A673 (cell line): Measurements from ENCODE around the gene VWA2. TPM values are rescaled to one million over a fixed set of nuclear protein-coding genes. Genes with fewer than 3 reads are reported as not detected.

ENCODE experiments used
- BruUV-seq: library from RNA; stranded (reverse); fragments of 400-500 nt; replicated peaks from 2 replicates; lab custom pipeline; 2021; lab: Mats Ljungman, UMichigan
- CTCF ChIA-PET: fragments of 300-600 bp; sonication (Branson Sonifier 250); formaldehyde crosslinking; loops from one replicate; lab custom pipeline; 2022; ENCODE audit warnings: antibody characterized with exemption; lab: Charles Lee
- POLR2A ChIA-PET: fragments of 300-600 bp; sonication (Branson Sonifier 250); formaldehyde crosslinking; loops from one replicate; lab custom pipeline; 2022; ENCODE audit warnings: antibody characterized with exemption; ENCODE audit not compliant: low non-redundant PET; lab: Charles Lee
- DNase-seq: peaks from one replicate; pipeline ENCODE4 v3.0.0-alpha.2; 2015; ENCODE audit warnings: low spot score
- H3K27ac ChIP-seq: fragments of 200-600 bp; sonication (generic); 2 replicates; pipeline ENCODE4 v1.5.1; 2016; ENCODE audit warnings: mixed run types, low read depth, mild to moderate bottlenecking, mixed read lengths, antibody characterized with exemption, low read length; ENCODE audit not compliant: poor library complexity, severe bottlenecking
- H3K27me3 ChIP-seq: fragments of 200-600 bp; sonication (generic); replicated peaks from 2 replicates; pipeline ENCODE4 v1.6.1; 2017; ENCODE audit warnings: mixed run types, low read depth, mild to moderate bottlenecking, mixed read lengths, antibody characterized with exemption, low read length; ENCODE audit not compliant: insufficient read depth, poor library complexity
- H3K36me3 ChIP-seq: fragments of 200-600 bp; sonication (generic); 2 replicates; pipeline ENCODE4 v1.6.1; 2016; ENCODE audit warnings: mixed run types, mild to moderate bottlenecking, mixed read lengths, antibody characterized with exemption, low read length; ENCODE audit not compliant: insufficient read depth, poor library complexity, severe bottlenecking
- H3K4me1 ChIP-seq: fragments of 200-600 bp; sonication (generic); 2 replicates; pipeline ENCODE4 v1.6.1; 2017; ENCODE audit warnings: mixed run types, mild to moderate bottlenecking, mixed read lengths, antibody characterized with exemption, low read length; ENCODE audit not compliant: insufficient read depth, poor library complexity, severe bottlenecking
- H3K4me3 ChIP-seq: fragments of 200-600 bp; sonication (generic); 2 replicates; pipeline ENCODE4 v1.5.1; 2016; ENCODE audit warnings: low read depth, mixed run types, mild to moderate bottlenecking, mixed read lengths, low read length; ENCODE audit not compliant: poor library complexity, severe bottlenecking
- H3K9me3 ChIP-seq: fragments of 200-600 bp; sonication (generic); 2 replicates; pipeline ENCODE4 v1.6.1; 2016; ENCODE audit warnings: mixed run types, low read depth, mild to moderate bottlenecking, mixed read lengths, antibody characterized with exemption, low read length; ENCODE audit not compliant: poor library complexity, severe bottlenecking
- EZH2 ChIP-seq: fragments of 200-600 bp; sonication (generic); IDR thresholded peaks from 2 replicates; pipeline ENCODE4 v1.6.1; 2017; ENCODE audit warnings: borderline replicate concordance, low read depth, mild to moderate bottlenecking, mixed read lengths, antibody characterized with exemption, low read length; ENCODE audit not compliant: poor library complexity, severe bottlenecking
- intact Hi-C: fragments of 100-400 bp; cut with micrococcal nuclease; formaldehyde crosslinking; loops from one replicate; pipeline ENCODE4 v1.10.0; 2022; ENCODE audit not compliant: unreplicated experiment
- total RNA-seq: library from RNA; stranded (reverse); gene quantifications from 2 replicates; pipeline ENCODE4 v1.2.3, GENCODE V29; 2021
- TF ChIP-seq, protein P1 (sequence below): fragments of 300-800, 200-600 bp; sonication (generic); conservative IDR thresholded peaks from 2 replicates; pipeline ENCODE4 v1.5.1; 2017; ENCODE audit warnings: low read depth, mild to moderate bottlenecking, antibody characterized with exemption, low read length, moderate library complexity, mixed read lengths

VWA2 gene
- total RNA-seq, 1 experiment from 2014 or later, result not detected

DNA sequence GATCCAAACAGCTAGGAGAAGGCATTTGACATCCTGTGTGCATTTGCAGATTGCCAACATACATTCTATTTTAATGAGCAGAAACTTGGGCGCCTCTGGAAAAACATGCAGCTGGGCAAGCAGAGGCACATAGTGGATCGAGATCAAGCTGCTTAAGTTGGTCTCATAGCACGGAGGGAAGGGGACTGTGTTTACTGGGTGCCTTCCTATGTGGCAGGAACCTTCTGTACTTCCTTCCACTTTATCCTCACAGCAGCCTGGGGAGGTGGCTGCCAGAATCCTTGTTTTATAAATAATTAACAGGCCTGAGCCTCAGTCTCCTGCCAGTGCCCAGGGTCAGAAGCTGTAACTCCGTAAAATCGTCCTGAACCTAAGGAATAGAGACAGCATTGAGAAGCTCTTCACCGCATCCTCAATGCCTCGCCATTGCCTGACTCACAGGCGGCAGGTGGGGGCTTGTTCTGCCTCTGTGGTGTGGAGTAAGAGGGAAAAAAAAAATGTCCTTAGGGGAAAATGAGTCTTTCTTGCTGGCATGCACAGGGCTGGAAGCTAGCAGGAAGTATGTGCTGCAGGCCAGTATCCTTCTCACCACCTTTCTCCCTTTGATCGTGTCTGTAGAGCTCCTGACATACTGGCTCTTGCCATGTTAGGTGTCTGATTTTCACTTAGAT lies 6.2 kb downstream of the VWA2 start:
- Histone ChIP-seq H3K36me3 (no peaks in the 10 kb centered on the region), H3K4me1 (no peaks in the 10 kb centered on the region), H3K4me3 (no peak overlapping the region), H3K9me3 (no peaks in the 10 kb centered on the region), H3K27me3 (peaks cover 57% of the 10 kb centered on the region), H3K27ac (no peak overlapping the region)
- no TSS peak for BruUV-seq
- intact Hi-C loops, result no loop called here
- POLR2A ChIA-PET, result no interaction called here
- DNase-seq, result no peak
- TF ChIP-seq, protein P1, sequence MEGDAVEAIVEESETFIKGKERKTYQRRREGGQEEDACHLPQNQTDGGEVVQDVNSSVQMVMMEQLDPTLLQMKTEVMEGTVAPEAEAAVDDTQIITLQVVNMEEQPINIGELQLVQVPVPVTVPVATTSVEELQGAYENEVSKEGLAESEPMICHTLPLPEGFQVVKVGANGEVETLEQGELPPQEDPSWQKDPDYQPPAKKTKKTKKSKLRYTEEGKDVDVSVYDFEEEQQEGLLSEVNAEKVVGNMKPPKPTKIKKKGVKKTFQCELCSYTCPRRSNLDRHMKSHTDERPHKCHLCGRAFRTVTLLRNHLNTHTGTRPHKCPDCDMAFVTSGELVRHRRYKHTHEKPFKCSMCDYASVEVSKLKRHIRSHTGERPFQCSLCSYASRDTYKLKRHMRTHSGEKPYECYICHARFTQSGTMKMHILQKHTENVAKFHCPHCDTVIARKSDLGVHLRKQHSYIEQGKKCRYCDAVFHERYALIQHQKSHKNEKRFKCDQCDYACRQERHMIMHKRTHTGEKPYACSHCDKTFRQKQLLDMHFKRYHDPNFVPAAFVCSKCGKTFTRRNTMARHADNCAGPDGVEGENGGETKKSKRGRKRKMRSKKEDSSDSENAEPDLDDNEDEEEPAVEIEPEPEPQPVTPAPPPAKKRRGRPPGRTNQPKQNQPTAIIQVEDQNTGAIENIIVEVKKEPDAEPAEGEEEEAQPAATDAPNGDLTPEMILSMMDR, result no peak
- TF ChIP-seq EZH2, result no peak
- CTCF ChIA-PET, result no interaction called here

DNA sequence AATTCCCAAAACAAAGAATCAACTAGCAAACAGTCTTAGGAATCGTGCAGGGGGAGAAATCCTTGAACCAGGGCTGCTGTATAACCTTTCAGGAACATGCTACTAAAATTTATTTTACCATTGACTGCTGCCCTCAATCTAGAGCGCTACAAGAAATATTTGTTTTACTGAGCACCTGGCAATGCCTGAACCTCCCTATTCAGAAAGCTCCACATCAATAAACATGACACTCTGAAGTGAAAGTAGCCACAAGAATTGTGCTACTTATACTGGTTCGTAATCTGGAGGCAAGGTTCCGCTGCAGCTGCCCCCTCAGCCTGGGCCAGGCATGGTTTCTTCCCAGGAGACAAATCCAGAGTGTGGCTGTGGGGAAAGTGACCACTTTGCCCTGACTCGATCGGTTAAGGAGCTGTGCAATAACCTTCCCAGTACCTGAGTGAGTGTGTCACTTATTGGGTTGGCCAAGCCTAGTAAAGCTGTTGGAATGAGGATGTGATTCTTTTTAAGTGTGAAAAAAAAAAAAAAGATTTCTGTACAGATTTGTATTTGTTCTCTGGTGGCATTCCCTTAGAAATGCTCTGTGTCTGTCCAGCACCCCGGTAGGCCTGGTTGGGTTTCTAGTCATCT lies 7.7 kb downstream of the VWA2 start:
- Histone ChIP-seq H3K36me3 (no peaks in the 10 kb centered on the region), H3K9me3 (no peaks in the 10 kb centered on the region), H3K4me1 (no peaks in the 10 kb centered on the region), H3K27ac (no peak overlapping the region), H3K4me3 (no peak overlapping the region), H3K27me3 (peaks cover 42% of the 10 kb centered on the region)
- TF ChIP-seq, protein P1, result no peak
- no peak for TF ChIP-seq EZH2
- intact Hi-C loops, result no loop called here
- POLR2A ChIA-PET, result no interaction called here
- CTCF ChIA-PET, result interaction anchor here (0.6 kb wide), 1 partner anchor 38 kb away, joined by 3 read pairs; no protein-coding TSS in a partner anchor
- BruUV-seq, result no TSS peak
- DNase-seq, result no peak

DNA sequence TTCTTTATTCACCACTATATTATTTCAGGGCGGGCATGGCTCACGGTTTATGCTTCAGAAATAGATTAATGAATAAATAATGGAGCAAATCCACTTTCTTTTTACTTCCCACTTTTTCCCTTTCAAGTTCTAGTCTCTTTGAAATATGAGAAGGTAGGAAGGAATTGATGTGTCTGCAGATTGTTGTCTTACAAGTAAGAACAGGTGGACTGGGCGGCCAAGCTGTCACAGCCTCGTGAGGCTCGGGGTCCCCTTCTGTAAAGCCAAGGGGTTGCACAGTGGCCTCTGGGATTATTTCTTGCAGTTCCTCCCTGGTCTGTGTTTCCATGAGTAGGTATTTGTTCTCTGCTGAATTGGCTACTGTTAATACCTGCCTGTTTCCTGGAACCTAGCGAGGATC lies 11.2 kb downstream of the VWA2 start:
- H3K9me3 ChIP-seq, result no peaks in the 10 kb centered on the region
- CTCF ChIA-PET, result no interaction called here
- DNase-seq, result no peak
- no peak for TF ChIP-seq EZH2
- TF ChIP-seq, protein P1, result no peak
- no peak overlapping the region for H3K27ac ChIP-seq
- POLR2A ChIA-PET, result no interaction called here
- no peaks in the 10 kb centered on the region for H3K4me1 ChIP-seq
- intact Hi-C loops, result no loop called here
- H3K27me3 ChIP-seq, result peaks cover 7% of the 10 kb centered on the region
- no peaks in the 10 kb centered on the region for H3K36me3 ChIP-seq
- BruUV-seq, result no TSS peak
- H3K4me3 ChIP-seq, result no peak overlapping the region
